Mucosa of rectum (tissue), 2 donors: Measurements from ENCODE around the gene HOXD9.

Experiments used
- H3K27ac ChIP-seq, 2 donors: one replicate each; pipeline ENCODE4 v1.7.0; 2013; ENCODE audit warnings: inconsistent platforms in 2 of 2, low read depth in 2 of 2, low read length in 2 of 2
- H3K27me3 ChIP-seq, 2 donors: one replicate each; pipeline ENCODE4 v1.7.0; 2013; ENCODE audit warnings: low read length in 2 of 2; ENCODE audit not compliant: control insufficient read depth in 2 of 2, insufficient read depth in 2 of 2
- H3K36me3 ChIP-seq, 2 donors: one replicate each; pipeline ENCODE4 v1.7.0; 2013; ENCODE audit warnings: low read length in 2 of 2; ENCODE audit not compliant: control insufficient read depth in 2 of 2, insufficient read depth in 2 of 2
- H3K4me1 ChIP-seq, 2 donors: one replicate each; pipeline ENCODE4 v1.7.0; 2013; ENCODE audit warnings: low read length in 2 of 2, mild to moderate bottlenecking in 1 of 2; ENCODE audit not compliant: control insufficient read depth in 2 of 2, insufficient read depth in 2 of 2
- H3K4me3 ChIP-seq, 2 donors: one replicate each; pipeline ENCODE4 v1.7.0; 2013; ENCODE audit warnings: low read length in 2 of 2
- H3K9ac ChIP-seq, 2 donors: one replicate each; pipeline ENCODE4 v1.7.0; 2013; ENCODE audit warnings: low read length in 2 of 2, low read depth in 1 of 2, mild to moderate bottlenecking in 1 of 2
- H3K9me3 ChIP-seq, 2 donors: one replicate each; pipeline ENCODE4 v1.7.0; 2013; ENCODE audit warnings: low read length in 2 of 2; ENCODE audit not compliant: control insufficient read depth in 2 of 2
- donor health status: healthy.
- donor health status: Normal muscosa, but diverticular disease.

The HOXD9 gene

GRCh38 chr2:176169711-176170110 is 47.2 kb downstream of the HOXD9 start:
- no peak overlapping the region for H3K9ac ChIP-seq
- H3K27me3 ChIP-seq = peaks cover 4% of the 10 kb centered on the region in 2 donors

GRCh38 chr2:176170602-176171305 is 48.2 kb downstream of the HOXD9 start:
- Histone ChIP-seq H3K4me1 (peaks cover 12 to 13% of the 10 kb centered on the region in 2 donors), H3K36me3 (no peaks in the 10 kb centered on the region), H3K27ac (no peak overlapping the region), H3K4me3 (no peak overlapping the region), H3K9me3 (no peaks in the 10 kb centered on the region), H3K27me3 (peaks cover 4% of the 10 kb centered on the region in 2 donors), H3K9ac (no peak overlapping the region)

More at GRCh38 chr2:176169711-176170110, 47.2 kb downstream of the HOXD9 start:
- Histone ChIP-seq H3K27ac (no peak overlapping the region), H3K4me1 (peaks cover 7 to 13% of the 10 kb centered on the region in 2 donors), H3K9me3 (no peaks in the 10 kb centered on the region), H3K4me3 (no peak overlapping the region), H3K36me3 (no peaks in the 10 kb centered on the region)

GRCh38 chr2:176171351-176172006 is 49.0 kb downstream of the HOXD9 start:
- Histone ChIP-seq H3K4me3 (no peak overlapping the region), H3K4me1 (peaks cover 12 to 13% of the 10 kb centered on the region in 2 donors), H3K9me3 (no peaks in the 10 kb centered on the region), H3K36me3 (no peaks in the 10 kb centered on the region), H3K27ac (no peak overlapping the region), H3K9ac (no peak overlapping the region), H3K27me3 (peaks cover 4% of the 10 kb centered on the region in 2 donors)

GRCh38 chr2:176172007-176172894 is 49.7 kb downstream of the HOXD9 start:
- Histone ChIP-seq H3K4me3 (no peak overlapping the region), H3K4me1 (peaks cover 12 to 13% of the 10 kb centered on the region in 2 donors), H3K27me3 (peaks cover 4% of the 10 kb centered on the region in 2 donors), H3K9ac (no peak overlapping the region), H3K36me3 (no peaks in the 10 kb centered on the region), H3K9me3 (no peaks in the 10 kb centered on the region), H3K27ac (no peak overlapping the region)

GRCh38 chr2:176172895-176173566 is 50.5 kb downstream of the HOXD9 start:
- H3K36me3 ChIP-seq = no peaks in the 10 kb centered on the region
- H3K4me1 ChIP-seq = peaks cover 15 to 17% of the 10 kb centered on the region in 2 donors
- no peaks in the 10 kb centered on the region for H3K9me3 ChIP-seq
- H3K4me3 ChIP-seq = no peak overlapping the region
- H3K9ac ChIP-seq = no peak overlapping the region
- no peak overlapping the region for H3K27ac ChIP-seq
- peaks cover 4% of the 10 kb centered on the region in 2 donors for H3K27me3 ChIP-seq

- Histone ChIP-seq H3K9ac (no peak overlapping the region), H3K27me3 (peaks cover 4% of the 10 kb centered on the region in 2 donors), H3K9me3 (no peaks in the 10 kb centered on the region), H3K4me3 (peak overlapping the region in 1 of 2 donors; percentile 62), H3K36me3 (no peaks in the 10 kb centered on the region), H3K4me1 (peaks cover 18 to 23% of the 10 kb centered on the region in 2 donors), H3K27ac (no peak overlapping the region)
Observed at GRCh38 chr2:176173567-176174381, 51.3 kb downstream of the HOXD9 start.

GRCh38 chr2:176174382-176174823 is 51.9 kb downstream of the HOXD9 start:
- Histone ChIP-seq H3K27me3 (peaks cover 4 to 6% of the 10 kb centered on the region in 2 donors), H3K4me3 (peak overlapping the region in 1 of 2 donors; percentile 62), H3K36me3 (no peaks in the 10 kb centered on the region), H3K9me3 (no peaks in the 10 kb centered on the region), H3K9ac (no peak overlapping the region), H3K27ac (peak overlapping the region in 1 of 2 donors; percentile 32), H3K4me1 (peaks cover 18 to 29% of the 10 kb centered on the region in 2 donors)
